GM18858 (cell line): ENCODE measurements around the gene GDE1.

Source experiments
- ATAC-seq: cut with Tn5 transposase; IDR thresholded peaks from one replicate; pipeline ENCODE4 v1.9.1; 2021; ENCODE audit not compliant: unreplicated experiment

The GDE1 gene

DNA sequence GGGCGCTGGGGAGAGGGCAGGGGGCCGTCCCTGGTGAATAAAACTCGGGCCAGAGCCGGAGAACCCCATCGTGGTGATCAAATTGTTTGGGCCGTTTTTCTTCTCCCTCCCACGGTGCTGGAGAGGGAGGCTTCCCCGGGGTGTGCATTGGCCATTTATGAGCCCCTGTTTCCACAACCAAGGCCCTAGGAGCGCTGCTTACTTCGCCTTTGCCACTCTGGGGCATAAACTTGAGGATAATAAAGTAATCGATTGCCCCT is 2.4 kb upstream of the GDE1 start:
- ATAC-seq, result no peak

DNA sequence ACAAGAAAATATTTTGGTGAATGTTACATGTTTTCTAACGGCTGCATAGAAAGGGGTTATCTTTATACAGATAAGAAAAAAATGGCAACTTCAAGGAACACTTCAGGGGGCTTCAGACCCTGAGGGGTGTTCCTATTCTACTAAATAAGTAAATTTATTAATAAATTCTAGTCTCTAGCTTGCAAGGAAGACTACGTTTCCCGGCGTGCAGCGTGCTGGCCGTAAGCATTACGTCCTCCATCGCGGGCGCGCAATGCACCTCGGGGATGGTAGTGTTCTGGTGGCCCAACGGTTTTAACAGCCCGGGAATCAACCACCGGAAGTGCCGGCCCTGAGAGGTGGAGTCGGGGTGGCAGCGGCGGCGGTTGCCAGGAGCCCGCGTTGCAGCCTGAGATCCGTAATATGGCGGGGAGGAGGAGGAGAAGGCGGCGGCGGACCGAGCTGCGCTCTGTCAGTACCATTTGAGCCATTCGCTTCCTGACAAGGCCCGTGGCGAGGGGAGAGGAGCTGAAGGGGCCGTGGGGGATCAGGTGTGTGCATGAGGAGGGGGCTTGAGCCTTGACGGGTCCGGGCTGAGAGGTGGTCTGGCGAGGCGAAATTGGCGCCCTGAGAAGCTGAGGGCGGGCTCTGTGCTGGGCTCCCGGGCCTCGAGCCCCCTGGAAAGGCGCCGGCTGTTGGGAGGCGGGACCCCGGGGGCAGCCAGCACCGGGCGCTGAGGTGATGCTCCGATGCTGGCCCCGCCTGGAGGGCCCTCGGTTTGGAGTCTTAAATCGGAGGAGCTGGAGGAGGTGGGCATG is 1.9 kb upstream of the GDE1 start, which contains the start of gene CCP110:
TSS of gene CCP110 (plus strand) at position 384 of the 797 bp plus-strand sequence. CDS start 3,940 bp downstream, outside the sequence.
- peak; percentile 52 for ATAC-seq

DNA sequence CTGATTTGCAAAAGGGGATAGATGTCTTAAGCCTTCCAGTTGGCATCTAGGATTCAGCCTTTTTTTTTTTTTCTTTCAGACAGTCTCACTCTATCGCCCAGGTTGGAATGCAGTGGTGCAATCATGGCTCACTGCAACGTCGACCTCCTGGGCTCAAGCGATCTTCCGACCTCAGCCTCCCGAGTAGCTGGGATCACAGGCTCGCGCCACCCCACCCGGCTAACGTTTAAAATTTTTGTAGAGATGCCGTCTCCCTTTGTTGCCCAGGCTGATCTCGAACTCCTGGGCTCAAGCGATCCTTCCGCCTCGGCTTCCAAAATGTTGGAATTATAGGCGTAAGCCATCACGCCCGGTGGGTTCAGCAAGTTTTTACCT is 1.3 kb upstream of the GDE1 start:
- ATAC-seq, result no peak

DNA sequence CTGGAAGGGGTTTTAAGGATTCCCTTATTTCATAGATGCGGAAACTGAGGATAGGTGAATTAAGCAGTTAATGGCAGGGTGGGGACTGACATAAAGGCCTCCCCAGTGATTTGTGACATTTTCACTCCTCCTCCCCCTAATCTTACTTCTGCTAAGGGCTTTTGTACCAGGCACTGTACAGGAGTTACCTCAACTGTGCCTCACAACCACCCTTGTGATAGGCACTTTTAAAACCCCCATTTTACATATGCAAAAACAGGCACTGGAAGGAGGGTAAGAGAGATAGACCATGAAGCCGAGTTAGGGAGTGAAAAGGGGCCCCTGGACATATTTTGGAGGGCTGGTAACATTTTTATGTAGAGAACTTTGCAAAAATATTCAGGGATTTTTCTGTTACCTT is 862 bp upstream of the GDE1 start:
- ATAC-seq, result no peak

DNA sequence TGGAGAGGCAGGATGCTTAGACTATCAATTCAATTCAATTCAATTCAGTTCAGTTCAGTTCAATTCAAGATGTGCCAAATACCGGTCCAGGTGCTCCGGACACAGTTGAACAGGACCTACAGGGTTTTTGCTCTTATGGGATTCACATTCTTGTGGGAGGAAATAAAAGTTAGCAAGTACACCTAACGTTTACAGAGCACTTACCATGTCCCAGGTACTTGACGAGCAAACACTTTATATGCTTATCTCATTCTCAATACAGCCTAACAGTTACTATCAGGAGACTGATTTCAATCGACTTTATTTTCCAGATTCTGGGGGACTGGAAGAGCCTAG is 467 bp upstream of the GDE1 start:
- ATAC-seq, result no peak

DNA sequence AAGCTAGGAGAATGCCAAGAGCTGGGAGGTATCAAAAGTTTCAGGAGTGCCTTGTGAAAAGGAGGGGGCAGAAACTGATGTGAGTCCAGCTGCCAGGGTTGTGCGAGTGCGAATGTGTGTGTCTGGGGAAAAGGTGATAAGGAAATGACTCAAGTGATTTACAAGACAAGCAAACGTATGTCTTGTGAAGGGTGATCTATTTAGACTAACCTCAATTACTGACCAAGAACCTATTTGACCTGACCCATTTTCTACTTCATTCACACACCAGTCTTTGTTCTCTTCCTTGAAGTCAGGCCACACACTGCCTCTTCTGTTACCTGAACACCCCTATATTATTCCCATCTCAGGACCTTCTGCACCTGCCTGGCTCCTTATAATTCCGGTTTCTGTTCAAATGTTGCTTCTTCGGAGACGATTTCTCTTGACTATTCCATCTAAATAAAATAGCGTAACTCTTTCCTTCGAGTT is 1.0 kb downstream of the GDE1 start:
- no peak for ATAC-seq

DNA sequence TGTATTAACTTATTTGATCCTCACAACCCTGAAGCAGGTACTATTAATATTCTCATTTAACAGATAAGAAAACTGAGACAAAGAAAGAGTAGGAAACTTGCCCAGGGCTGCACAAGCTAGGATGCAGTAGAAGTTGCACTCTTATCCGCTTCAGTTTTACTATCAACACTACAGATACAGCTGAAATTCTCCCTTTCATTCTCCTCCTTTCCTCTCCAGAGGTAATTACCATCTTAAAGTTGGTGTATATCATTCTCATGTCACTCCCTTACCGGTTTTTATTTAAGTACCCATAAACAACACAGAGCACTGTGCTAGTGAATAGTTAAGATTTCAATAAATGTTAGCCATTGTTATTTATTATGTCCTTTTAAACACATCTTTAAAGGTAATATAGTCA is 3.5 kb downstream of the GDE1 start:
- no peak for ATAC-seq

DNA sequence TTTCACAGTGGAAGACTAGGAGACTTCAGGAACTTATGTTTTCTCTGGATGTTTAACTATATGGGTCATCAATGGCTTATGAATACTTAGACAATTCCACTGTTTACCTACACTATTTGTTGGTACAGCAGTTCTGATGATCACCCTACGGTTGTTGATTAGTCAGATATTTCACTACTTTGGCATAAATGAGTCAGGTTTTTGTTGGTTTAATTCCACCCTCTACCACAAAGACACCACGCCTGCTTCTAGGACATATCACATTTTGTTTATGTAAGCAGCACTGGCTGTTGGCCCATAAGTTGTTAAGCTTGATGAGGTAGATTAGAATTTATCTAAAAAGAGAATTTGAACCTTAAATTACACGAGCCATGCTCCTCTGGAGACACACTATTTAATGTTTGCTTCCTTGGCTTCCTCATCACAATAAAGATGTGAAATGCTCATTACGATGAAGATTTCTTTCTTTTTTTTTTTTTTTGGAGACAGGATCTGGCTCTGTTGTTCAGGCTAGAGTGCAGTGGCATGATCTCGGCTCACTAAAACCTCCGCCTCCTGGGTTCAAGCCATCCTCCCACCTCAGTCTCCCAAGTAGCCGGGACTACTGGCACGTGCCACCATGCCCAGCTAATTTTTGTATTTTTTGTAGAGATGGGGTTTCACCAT is 4.3 kb downstream of the GDE1 start:
- ATAC-seq, result no peak

DNA sequence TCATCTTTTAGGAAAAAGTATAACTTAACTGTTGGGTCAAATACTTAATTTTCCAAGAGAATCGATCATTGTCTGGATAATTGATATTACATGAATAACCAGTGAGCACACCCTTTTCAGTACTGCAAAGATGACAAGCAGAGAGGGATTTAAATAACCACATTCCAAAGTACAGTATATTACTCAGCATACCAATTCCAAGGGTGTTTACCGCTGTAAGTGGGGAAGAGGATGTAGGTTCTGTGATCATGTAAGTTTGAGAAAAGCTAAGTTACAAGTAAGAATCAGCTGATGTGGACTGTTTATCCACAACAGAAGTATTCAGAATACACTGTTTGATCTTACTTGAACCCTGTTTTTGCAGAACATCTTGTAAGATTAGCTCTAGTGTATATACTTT is 6.1 kb downstream of the GDE1 start:
- ATAC-seq, result no peak

DNA sequence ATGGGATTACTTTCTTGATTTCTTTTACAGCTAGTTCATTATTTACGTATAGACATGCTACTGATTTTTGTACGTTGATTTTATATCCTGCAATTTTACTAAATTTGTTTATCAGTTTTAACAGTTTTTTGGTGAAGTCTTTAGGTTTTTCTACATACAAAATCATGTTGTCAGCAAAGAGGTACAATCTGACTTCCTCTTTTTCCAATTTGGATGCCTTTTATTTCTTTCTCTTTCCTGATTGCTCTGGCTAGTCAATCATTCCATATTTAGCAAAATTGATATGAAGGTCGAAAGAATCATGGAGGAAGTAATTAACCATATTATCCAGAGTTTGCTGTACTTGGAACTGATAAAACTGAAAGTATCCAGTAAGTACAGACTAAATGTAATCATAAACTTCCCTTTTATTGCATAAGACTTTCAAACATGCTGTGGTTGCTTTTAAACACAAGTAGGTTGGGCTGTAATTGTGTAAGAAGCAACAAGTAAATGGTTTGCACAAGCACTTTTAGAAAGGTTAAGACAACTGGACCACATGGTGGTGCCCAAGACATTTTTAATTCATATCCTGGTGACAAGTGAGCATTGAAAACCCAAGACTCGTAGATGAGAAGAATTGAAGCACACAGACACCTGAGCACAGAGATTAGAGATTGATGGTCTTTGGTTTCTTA is 8.4 kb downstream of the GDE1 start:
- no peak for ATAC-seq

DNA sequence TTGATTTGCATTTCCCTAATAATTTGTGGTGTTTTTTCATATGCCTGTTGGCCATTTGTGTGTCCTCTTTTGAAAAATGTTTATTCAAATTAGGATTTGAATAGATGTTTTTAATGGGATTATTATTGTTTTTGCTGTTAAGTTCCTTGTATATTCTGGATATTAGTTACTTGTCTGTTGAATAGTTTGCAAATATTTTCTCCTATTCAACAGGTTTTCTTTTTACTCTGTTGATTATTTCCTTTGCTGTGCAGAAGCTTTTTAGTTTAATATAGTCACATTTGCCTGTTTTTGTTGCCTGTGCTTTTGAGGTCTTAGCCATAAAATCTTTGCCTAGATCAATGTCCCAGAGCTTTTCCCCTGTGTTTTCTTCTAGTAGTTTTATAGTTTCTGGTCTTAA is 9.6 kb downstream of the GDE1 start:
- ATAC-seq, result no peak

DNA sequence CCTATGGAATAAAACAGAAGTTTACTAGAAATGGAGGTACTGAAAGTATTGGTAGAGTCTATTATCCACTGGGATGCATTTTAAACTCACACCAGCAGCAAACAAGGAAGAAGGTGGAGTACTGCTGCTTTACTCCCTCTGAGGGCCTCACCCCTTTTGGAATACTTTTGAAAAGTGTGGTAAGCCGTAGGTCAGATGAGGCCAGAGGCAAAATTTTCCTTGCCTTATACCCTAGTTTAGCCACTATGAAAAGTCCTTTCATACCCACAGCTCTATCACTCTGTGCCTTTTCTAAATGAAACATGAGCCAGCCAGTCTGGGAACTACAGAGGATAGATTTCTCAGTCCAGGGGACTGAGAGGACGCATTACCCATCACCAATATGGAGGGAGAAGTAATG is 14.0 kb downstream of the GDE1 start:
- no peak for ATAC-seq

DNA sequence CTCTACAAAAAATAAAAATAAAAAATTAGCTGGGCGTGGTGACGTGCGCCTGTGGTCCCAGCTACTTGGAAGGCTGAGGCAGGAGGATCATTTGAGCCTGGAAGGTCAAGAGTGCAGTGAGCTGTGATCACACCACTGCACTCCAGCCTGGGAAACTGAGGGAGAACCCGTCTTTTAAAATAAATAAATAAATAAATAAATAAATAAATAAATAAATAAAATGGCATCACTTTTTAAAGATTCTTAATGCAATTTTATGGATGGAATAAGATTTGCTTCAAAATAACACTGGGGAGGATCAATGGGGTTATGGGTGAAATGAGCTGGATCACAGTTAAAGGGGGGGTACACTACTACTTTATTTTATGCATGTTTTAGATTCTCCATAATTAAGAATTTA is 14.9 kb downstream of the GDE1 start:
- ATAC-seq, result no peak

DNA sequence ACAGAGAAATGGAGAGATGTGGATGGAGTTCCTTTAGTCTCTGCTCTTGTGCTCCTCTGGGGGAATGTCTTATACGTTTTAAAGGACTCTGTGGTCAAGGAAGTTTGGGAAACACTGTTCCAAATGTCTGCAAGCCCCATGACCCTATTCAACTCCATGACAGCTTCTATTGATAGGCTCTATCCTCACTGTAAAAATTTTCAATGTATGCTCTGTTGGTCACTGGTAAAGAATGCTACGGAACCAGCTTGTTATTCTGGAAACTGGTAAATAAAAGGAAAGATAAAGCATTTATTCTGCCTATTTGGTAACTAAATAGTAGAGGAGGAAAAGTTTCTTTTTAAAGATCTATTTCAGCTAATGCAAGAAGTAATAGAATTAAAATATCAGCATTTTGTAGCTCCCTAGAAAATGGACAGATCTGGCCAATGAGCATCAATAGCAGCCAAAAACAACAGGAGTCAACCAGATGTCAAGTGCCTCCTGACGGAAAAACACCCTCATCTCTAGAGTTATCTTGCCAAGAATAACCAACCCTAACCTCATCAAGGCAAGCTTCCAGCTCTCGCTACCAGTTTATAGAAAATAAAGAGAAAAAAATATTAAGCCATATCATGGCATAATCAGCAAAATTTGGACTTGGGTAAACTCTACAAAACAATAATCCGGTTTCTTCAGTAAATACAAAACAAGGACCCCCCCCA is 16.1 kb downstream of the GDE1 start:
- ATAC-seq, result no peak

DNA sequence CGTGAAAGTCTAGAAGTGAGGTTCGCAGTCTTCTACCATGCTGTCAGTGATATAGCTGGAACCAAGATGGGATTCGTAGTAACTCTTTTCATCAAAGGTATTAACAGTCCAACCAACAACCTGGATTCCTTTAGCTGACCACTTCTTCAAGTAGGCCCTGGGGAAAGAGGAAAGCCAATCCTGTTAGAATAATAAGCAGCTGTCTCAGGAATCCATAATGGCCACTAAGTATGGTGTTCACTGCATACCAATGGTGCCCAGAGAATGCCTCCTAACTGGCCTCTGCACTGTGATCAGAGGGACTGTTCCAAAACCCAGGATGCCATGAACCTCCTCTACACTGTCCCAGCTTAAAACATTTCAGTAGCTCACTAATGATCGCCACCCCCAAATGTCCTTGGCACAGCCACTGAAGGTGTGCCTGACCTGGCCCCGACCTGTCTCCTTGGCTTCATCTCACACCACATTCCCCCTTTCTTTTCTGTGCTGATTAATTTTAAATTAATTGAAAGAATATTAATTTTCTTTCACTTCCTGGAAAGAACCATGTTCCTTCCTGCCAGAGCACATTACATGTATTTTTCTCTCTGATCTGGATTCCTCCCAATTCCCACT is 18.3 kb downstream of the GDE1 start:
- ATAC-seq, result no peak

DNA sequence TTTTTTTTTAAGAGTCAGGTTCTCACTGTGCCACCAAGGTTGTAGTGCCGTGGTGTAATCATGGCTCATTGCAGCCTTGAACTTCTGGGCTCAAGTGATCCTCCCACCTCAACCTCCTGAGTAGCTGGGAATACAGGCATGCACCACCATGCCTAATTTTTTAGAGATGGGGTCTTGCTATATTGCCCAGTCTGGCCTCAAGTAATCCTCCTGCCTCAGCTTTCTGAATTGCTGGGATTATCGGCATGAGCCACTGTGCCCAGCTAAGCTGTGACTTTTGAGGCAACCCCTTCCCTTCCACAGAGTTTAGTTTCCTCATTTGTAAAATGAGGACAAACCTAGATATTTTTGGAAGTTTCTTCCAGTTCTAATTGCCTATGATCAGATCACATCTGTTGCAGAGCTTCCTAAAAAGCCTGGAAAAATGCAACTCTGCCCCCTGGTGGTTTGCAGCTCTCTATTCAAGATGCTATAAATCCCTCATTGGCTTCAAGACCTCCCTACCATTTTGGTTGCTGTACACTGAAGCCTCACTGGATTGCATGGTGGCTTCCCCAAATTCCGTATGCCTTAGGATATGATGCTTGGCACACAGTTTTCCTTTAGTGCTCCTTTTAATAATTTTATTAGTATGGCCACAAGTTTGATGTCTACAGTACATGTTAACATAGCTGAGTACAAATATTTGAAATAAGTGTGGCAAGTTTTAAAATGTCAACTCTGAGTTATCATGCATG is 19.3 kb downstream of the GDE1 start:
- ATAC-seq, result no peak

DNA sequence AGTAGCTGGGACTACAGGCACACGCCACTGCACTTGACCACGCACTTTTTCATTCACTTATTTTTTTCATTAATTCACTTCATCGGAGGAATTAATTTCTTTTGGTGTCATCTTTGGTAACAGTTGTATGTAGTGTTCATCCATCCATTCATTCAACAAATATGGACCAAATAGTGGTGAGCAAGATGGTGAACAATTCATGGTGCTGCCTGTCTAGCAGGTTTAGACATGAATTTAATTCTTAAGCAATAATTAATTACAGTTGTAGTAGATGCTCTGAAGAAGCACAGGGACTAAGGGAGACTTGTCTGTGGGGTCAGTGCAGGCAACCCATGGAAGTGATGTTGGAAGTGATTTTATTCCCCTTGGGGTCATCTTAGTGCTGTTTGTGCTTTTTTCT is 22.4 kb downstream of the GDE1 start:
- no peak for ATAC-seq

DNA sequence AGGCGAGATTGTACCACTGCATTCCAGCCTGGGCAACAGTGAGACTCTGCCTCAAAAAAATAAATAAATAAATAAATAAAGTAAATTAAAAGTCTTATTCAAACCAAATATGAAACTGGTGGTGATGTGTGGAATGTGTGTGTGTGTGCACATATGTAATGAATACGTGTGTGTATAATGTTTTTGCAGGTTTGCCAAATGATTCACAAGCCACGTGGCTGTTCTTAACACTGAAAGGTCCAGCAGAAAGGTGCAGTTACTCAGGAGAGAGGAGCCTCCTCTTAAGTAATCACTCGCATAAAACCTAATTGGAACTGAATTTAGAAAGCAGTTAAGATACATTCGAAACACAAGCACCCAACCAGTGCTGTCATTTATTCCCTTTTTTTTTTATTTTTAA is 22.9 kb downstream of the GDE1 start:
- ATAC-seq, result no peak

DNA sequence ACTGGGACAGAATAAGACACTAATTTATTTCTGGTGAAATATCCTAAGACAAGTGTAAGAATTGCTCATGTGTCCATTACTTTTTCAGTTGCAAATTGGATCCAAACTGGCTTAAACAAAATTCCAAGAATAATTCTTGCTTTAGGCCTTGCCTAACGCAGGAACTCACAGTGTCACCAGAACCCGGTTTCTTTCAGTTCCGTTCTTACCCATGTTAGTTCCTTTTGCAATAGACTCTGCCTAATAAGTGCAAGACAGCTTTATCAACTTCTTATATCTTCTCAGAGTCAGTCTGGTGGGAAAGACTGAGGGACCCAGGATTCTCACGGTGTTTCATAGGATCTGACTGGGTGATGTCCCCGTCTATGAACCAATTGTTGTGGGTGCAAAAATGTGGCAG is 24.7 kb downstream of the GDE1 start:
- ATAC-seq, result no peak

DNA sequence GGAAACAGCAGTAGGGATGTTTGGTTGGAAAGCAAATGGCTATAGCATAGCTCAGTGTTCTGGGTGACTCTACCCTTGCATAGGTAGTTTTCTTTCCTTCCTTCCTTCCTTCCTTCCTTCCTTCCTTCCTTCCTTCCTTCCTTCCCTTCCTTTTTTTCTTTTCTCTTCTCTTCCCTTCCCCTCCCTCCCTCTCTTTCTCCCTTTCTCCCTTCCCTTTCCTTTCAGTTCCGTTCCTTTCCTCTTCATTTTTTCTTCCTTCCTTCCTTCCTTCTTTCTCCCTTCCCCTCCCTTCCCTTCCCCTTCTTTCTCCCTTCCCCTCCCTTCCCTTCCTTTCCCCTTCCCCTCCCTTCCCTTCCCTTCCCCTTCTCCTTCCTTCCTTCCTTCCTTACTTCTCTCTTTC is 31.3 kb downstream of the GDE1 start:
- ATAC-seq, result no peak

DNA sequence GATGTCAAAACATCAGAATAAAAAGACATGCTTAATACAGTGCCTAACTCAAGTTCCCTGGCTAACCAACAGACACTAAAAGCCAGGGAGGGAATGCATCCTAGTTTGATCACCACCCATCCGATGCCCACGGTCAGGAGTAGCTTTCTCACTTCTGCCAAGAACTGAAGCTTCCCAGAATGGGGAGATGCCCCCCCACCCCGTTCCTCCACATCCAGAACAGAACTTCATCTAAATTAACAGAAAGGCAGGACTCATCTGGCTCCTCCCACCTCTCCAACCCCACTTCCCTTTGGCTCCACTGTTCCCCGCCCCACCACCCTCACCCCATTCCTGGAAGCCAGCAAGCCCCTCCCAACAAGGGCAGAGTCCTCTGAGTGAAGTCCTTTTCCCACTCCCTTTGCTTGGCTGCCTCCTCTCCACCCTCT is 33.7 kb downstream of the GDE1 start:
- no peak for ATAC-seq
